ENCODE data around the gene SSR3.

- no peak for TF ChIP-seq CTCF (IDR thresholded peaks at IDR 0.05; ENCODE audit: insufficient read depth, low read depth, low read length)
- no peak for TF ChIP-seq EZH2 (IDR thresholded peaks at IDR 0.05; ENCODE audit: insufficient read depth, low read length)
Measured at GRCh38 chr3:156539051-156539450, 15.9 kb downstream of the SSR3 start.

Measured in astrocyte (in vitro differentiated cells and primary cell).